GM12878 (cell line): ENCODE results near the gene TBC1D5. TPM values are rescaled to one million over a fixed set of nuclear protein-coding genes. Genes with fewer than 3 reads are reported as not detected.
A peak's percentile ranks its signal among the peaks of the same experiment; 100 is the strongest.

ENCODE experiments used
- BCL11A ChIP-seq: IDR thresholded peaks from 2 replicates; pipeline ENCODE4 v1.6.1; 2011; ENCODE audit warnings: low read depth, low read length
- BRCA1 ChIP-seq: IDR thresholded peaks from 2 replicates; pipeline ENCODE4 v1.6.1; 2011; ENCODE audit warnings: low read depth, low read length, improper control_type of control experiment
- MYC ChIP-seq: IDR thresholded peaks from 2 replicates; pipeline ENCODE4 v1.6.1; 2011; ENCODE audit warnings: mild to moderate bottlenecking, low read length, moderate library complexity, inconsistent platforms; ENCODE audit not compliant: insufficient read depth, insufficient replicate concordance, insufficient read length, severe bottlenecking
- NFIC ChIP-seq: IDR thresholded peaks from 2 replicates; pipeline ENCODE4 v1.6.1; 2012; ENCODE audit warnings: low read depth, mild to moderate bottlenecking, inconsistent platforms, low read length, moderate library complexity
- NR2C1 ChIP-seq: fragments of 450-650 bp; IDR thresholded peaks from 2 replicates; pipeline ENCODE4 v1.6.1; 2017; ENCODE audit warnings: antibody characterized with exemption, mild to moderate bottlenecking, moderate library complexity
- POLR2AphosphoS5 ChIP-seq: IDR thresholded peaks from 2 replicates; pipeline ENCODE4 v1.6.1; 2011; ENCODE audit warnings: mild to moderate bottlenecking, low read length, inconsistent platforms
- RB1 ChIP-seq: fragments of 450-650 bp; formaldehyde crosslinking; IDR thresholded peaks from 2 replicates; pipeline ENCODE4 v1.6.1; 2017; ENCODE audit warnings: mild to moderate bottlenecking, borderline replicate concordance
- SIN3A ChIP-seq: IDR thresholded peaks from 2 replicates; pipeline ENCODE4 v1.6.1; 2012; ENCODE audit warnings: low read depth, low read length, improper control_type of control experiment
- SPI1 ChIP-seq: IDR thresholded peaks from 2 replicates; pipeline ENCODE4 v1.6.1; 2011; ENCODE audit warnings: low read depth, mild to moderate bottlenecking, low read length, moderate library complexity, borderline replicate concordance; ENCODE audit not compliant: insufficient read depth
- SREBF2 ChIP-seq: IDR thresholded peaks from 2 replicates; pipeline ENCODE4 v1.6.1; 2012; ENCODE audit warnings: mild to moderate bottlenecking, low read length
- TBL1XR1 ChIP-seq: IDR thresholded peaks from 2 replicates; pipeline ENCODE4 v1.6.1; 2012; ENCODE audit warnings: low read depth, low read length, improper control_type of control experiment
- TCF7 ChIP-seq: IDR thresholded peaks from 2 replicates; pipeline ENCODE4 v1.6.1; 2014; ENCODE audit warnings: antibody characterized with exemption, borderline replicate concordance
- YBX1 ChIP-seq: fragments of 450-650 bp; IDR thresholded peaks from 2 replicates; pipeline ENCODE4 v1.6.1; 2016; ENCODE audit warnings: antibody characterized with exemption
- YY1 ChIP-seq: IDR thresholded peaks from 2 replicates; pipeline ENCODE4 v1.6.1; 2011; ENCODE audit warnings: low read depth, mild to moderate bottlenecking, low read length
- polyA plus RNA-seq, 11 experiments: library from polyadenylated mRNA; depleted of rRNA in 4 of 11; unstranded in 6 of 11; stranded (reverse) in 5 of 11; fragments of >200 nt; fragmentation: Nextera tagmentation in 4 of 11; fragmentation: Illumina TruSeq in 1 of 11; extraction: Ambion mirVana in 4 of 11; extraction: Trizol in 1 of 11; gene quantifications; 1 replicate in 1 of 11; 2 replicates in 10 of 11; pipeline versions ENCODE4 v1.2.1 to v1.2.3, GENCODE V29; 2011 to 2016; ENCODE audit warnings: inconsistent platforms in 2 of 11, missing spikeins in 2 of 11, low read depth in 1 of 11
- total RNA-seq, 4 experiments: library from RNA; depleted of rRNA in 3 of 4; stranded (reverse); fragments of >200 nt in 3 of 4; fragmentation: Illumina TruSeq in 1 of 4; extraction: Trizol in 1 of 4; gene quantifications; 2 replicates each; pipeline versions ENCODE4 v1.2.1 to v1.2.3, GENCODE V29; 2013 to 2021
- TF ChIP-seq, protein P1 (sequence below): fragments of 450-650 bp; IDR thresholded peaks from 2 replicates; pipeline ENCODE4 v1.6.1; 2016; ENCODE audit warnings: mild to moderate bottlenecking
- TF ChIP-seq, protein P2 (sequence below): fragments of 450-650 bp; IDR thresholded peaks from 2 replicates; pipeline ENCODE4 v1.6.1; 2017; ENCODE audit warnings: antibody characterized with exemption, mild to moderate bottlenecking, moderate library complexity
- TF ChIP-seq, protein P3 (sequence below): fragments of 150-350 bp; IDR thresholded peaks from 2 replicates; pipeline ENCODE4 v1.6.1; 2014; ENCODE audit warnings: mild to moderate bottlenecking, low read depth, low read length
- TF ChIP-seq, protein P4 (sequence below): fragments of 450-650 bp; IDR thresholded peaks from 2 replicates; pipeline ENCODE4 v1.6.1; 2016; ENCODE audit warnings: mild to moderate bottlenecking, moderate library complexity, borderline replicate concordance

The TBC1D5 gene
- total and polyA plus RNA-seq, 10 of the 15 experiments (the other 5 are each of a cell fraction or from before 2014, with no cell fraction given), result 5.5 to 61.0 (median 43.8) TPM

DNA sequence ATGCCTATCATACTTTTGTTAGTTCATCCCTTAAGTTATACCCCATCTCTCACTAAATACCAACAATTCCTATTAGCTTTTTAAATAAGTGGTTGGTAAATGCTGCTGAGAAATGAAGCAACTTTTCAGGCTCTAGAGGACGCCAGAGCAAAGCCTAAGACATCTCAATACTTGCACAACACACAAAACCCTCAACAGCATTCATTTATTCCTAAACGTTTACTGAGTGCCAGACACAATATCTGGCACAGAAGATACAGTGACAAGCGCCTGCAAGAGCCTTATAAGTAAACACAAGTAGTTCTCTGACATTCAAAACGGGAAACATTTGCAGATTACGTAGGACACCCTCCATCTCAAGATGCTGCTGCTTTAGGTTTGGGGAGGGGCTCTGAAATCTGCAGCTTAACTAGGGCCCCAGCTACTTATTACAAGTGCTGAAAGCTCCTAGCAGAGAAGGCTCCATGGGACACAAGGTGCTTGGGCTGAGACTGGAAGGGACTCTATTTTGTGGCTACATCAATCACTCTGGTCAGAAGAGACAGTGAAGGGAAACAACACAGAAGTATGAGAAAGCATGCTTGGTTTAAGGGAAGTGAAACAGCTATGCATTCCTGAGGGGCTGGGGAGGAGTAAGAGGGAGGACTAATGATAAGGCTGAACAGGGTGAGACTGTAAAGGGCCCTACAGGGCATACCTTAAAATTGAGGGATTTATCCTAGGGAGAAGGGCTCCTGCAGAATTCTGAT lies 546.4 kb downstream of the TBC1D5 start (continued):
- TF ChIP-seq YBX1 (0 out of 2 replicates have a peak, but pooled peaks have one; percentile 42), SPI1 (peak; percentile 97), NR2C1 (no peak), TCF7 (0 out of 2 replicates have a peak, but pooled peaks have one; percentile 12), NFIC (peak; percentile 59; the same call in 1 of the 2 replicates), BCL11A (peak; percentile 47; the same call in 1 of the 2 replicates), YY1 (no peak), RB1 (no peak; the same call in 1 of the 2 replicates), SIN3A (no peak), MYC (no peak), TBL1XR1 (peak; percentile 48; the same call in 1 of the 2 replicates), BRCA1 (no peak), SREBF2 (no peak), POLR2AphosphoS5 (0 out of 2 replicates have a peak, but pooled peaks have one; percentile 35)
- TF ChIP-seq, protein P1, sequence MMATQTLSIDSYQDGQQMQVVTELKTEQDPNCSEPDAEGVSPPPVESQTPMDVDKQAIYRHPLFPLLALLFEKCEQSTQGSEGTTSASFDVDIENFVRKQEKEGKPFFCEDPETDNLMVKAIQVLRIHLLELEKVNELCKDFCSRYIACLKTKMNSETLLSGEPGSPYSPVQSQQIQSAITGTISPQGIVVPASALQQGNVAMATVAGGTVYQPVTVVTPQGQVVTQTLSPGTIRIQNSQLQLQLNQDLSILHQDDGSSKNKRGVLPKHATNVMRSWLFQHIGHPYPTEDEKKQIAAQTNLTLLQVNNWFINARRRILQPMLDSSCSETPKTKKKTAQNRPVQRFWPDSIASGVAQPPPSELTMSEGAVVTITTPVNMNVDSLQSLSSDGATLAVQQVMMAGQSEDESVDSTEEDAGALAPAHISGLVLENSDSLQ, result peak; percentile 92
- TF ChIP-seq, protein P2, sequence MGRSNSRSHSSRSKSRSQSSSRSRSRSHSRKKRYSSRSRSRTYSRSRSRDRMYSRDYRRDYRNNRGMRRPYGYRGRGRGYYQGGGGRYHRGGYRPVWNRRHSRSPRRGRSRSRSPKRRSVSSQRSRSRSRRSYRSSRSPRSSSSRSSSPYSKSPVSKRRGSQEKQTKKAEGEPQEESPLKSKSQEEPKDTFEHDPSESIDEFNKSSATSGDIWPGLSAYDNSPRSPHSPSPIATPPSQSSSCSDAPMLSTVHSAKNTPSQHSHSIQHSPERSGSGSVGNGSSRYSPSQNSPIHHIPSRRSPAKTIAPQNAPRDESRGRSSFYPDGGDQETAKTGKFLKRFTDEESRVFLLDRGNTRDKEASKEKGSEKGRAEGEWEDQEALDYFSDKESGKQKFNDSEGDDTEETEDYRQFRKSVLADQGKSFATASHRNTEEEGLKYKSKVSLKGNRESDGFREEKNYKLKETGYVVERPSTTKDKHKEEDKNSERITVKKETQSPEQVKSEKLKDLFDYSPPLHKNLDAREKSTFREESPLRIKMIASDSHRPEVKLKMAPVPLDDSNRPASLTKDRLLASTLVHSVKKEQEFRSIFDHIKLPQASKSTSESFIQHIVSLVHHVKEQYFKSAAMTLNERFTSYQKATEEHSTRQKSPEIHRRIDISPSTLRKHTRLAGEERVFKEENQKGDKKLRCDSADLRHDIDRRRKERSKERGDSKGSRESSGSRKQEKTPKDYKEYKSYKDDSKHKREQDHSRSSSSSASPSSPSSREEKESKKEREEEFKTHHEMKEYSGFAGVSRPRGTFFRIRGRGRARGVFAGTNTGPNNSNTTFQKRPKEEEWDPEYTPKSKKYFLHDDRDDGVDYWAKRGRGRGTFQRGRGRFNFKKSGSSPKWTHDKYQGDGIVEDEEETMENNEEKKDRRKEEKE, result no peak
- TF ChIP-seq, protein P3, sequence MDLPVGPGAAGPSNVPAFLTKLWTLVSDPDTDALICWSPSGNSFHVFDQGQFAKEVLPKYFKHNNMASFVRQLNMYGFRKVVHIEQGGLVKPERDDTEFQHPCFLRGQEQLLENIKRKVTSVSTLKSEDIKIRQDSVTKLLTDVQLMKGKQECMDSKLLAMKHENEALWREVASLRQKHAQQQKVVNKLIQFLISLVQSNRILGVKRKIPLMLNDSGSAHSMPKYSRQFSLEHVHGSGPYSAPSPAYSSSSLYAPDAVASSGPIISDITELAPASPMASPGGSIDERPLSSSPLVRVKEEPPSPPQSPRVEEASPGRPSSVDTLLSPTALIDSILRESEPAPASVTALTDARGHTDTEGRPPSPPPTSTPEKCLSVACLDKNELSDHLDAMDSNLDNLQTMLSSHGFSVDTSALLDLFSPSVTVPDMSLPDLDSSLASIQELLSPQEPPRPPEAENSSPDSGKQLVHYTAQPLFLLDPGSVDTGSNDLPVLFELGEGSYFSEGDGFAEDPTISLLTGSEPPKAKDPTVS, result no peak
- TF ChIP-seq, protein P4, sequence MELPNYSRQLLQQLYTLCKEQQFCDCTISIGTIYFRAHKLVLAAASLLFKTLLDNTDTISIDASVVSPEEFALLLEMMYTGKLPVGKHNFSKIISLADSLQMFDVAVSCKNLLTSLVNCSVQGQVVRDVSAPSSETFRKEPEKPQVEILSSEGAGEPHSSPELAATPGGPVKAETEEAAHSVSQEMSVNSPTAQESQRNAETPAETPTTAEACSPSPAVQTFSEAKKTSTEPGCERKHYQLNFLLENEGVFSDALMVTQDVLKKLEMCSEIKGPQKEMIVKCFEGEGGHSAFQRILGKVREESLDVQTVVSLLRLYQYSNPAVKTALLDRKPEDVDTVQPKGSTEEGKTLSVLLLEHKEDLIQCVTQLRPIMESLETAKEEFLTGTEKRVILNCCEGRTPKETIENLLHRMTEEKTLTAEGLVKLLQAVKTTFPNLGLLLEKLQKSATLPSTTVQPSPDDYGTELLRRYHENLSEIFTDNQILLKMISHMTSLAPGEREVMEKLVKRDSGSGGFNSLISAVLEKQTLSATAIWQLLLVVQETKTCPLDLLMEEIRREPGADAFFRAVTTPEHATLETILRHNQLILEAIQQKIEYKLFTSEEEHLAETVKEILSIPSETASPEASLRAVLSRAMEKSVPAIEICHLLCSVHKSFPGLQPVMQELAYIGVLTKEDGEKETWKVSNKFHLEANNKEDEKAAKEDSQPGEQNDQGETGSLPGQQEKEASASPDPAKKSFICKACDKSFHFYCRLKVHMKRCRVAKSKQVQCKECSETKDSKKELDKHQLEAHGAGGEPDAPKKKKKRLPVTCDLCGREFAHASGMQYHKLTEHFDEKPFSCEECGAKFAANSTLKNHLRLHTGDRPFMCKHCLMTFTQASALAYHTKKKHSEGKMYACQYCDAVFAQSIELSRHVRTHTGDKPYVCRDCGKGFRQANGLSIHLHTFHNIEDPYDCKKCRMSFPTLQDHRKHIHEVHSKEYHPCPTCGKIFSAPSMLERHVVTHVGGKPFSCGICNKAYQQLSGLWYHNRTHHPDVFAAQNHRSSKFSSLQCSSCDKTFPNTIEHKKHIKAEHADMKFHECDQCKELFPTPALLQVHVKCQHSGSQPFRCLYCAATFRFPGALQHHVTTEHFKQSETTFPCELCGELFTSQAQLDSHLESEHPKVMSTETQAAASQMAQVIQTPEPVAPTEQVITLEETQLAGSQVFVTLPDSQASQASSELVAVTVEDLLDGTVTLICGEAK, result no peak
